Measurements from ENCODE around the gene OPA1. TPM values are rescaled to one million over a fixed set of nuclear protein-coding genes. Genes with fewer than 3 reads are reported as not detected.
A peak's percentile ranks its signal among the peaks of the same experiment; 100 is the strongest.

Gene OPA1
- total and polyA plus RNA-seq, 2 of the 4 experiments (the other 2 are of a cell fraction) = 17.8 to 73.7 TPM

- no CpG with 5 or more reads among the region's 2 CpGs for WGBS, 2 experiments (ENCODE audit: extremely low coverage in 2 of 2, insufficient read length in 1 of 2)
- dilution Hi-C loops (cut with HindIII; ENCODE audit: low sequenced_read_pairs, unreplicated experiment) = no loop called here
- BruUV-seq (replicated peaks) = no TSS peak
These were observed 87.2 kb downstream of the OPA1 start for GRCh38 chr3:193680220-193680619.

More at GRCh38 chr3:193680220-193680619, 87.2 kb downstream of the OPA1 start:
- H3K27ac ChIP-seq (ENCODE audit: insufficient read depth, low read length) = no peak overlapping the region
- no peak overlapping the region for H2BK5ac ChIP-seq (ENCODE audit: low read depth, low read length, poor library complexity, severe bottlenecking)
- no peak overlapping the region for H4K8ac ChIP-seq (ENCODE audit: low read depth in 2 of 2, low read length in 2 of 2)
- no peak overlapping the region for H4K91ac ChIP-seq (ENCODE audit: insufficient read depth, low read depth, low read length)
- no peaks in the 10 kb centered on the region for H3K9me3 ChIP-seq (ENCODE audit: control insufficient read depth, insufficient read depth, low read length)
- H3K56ac ChIP-seq (ENCODE audit: extremely low read depth, insufficient read depth, low read length) = no peak overlapping the region
- no peak overlapping the region for H3K9ac ChIP-seq (ENCODE audit: low read depth, low read length)
- H3K4me3 ChIP-seq (ENCODE audit: insufficient read depth, low read depth, low read length) = no peak overlapping the region
- no peak overlapping the region for H3K18ac ChIP-seq (ENCODE audit: low read depth, low read length)
- ATAC-seq (ENCODE audit: low read depth) = peak; percentile 73
- DNase-seq = peak; percentile 66
- intact Hi-C loops (cut with micrococcal nuclease) = no loop called here
- ChIA-PET CTCF (interaction anchor here (2.0 kb wide), 1 partner anchor 17 kb away, joined by 6 read pairs; no protein-coding TSS in a partner anchor), POLR2A (ENCODE audit: unreplicated experiment) (no interaction called here)
- no peak overlapping the region for H3K14ac ChIP-seq (replicated peaks; ENCODE audit: low read depth, low read length)
- H3K4me1 ChIP-seq (ENCODE audit: control insufficient read depth, insufficient read depth, low read length) = 0 out of 2 replicates have a peak, but pooled peaks cover 2% of the 10 kb centered on the region
- H2BK20ac ChIP-seq (ENCODE audit: low read depth, low read length) = no peak overlapping the region
- H3K27me3 ChIP-seq (ENCODE audit: control insufficient read depth, insufficient read depth, low read length) = no peaks in the 10 kb centered on the region
- H3K79me1 ChIP-seq (ENCODE audit: low read depth in 1 of 2, low read length in 2 of 2) = no peaks in the 10 kb centered on the region
- H2AK9ac ChIP-seq (replicated peaks; ENCODE audit: low read depth, low read length, poor library complexity) = no peak overlapping the region
- TF ChIP-seq, protein P1, sequence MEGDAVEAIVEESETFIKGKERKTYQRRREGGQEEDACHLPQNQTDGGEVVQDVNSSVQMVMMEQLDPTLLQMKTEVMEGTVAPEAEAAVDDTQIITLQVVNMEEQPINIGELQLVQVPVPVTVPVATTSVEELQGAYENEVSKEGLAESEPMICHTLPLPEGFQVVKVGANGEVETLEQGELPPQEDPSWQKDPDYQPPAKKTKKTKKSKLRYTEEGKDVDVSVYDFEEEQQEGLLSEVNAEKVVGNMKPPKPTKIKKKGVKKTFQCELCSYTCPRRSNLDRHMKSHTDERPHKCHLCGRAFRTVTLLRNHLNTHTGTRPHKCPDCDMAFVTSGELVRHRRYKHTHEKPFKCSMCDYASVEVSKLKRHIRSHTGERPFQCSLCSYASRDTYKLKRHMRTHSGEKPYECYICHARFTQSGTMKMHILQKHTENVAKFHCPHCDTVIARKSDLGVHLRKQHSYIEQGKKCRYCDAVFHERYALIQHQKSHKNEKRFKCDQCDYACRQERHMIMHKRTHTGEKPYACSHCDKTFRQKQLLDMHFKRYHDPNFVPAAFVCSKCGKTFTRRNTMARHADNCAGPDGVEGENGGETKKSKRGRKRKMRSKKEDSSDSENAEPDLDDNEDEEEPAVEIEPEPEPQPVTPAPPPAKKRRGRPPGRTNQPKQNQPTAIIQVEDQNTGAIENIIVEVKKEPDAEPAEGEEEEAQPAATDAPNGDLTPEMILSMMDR (conservative IDR thresholded peaks at IDR 0.05; ENCODE audit: low read depth, low read length) = no peak
- no peak for TF ChIP-seq USF2 (IDR thresholded peaks at IDR 0.05; ENCODE audit: low read depth, low read length)
- TF ChIP-seq MXI1 (IDR thresholded peaks at IDR 0.05; ENCODE audit: borderline replicate concordance, low read depth, low read length) = no peak
- no peak for TF ChIP-seq CEBPB (IDR thresholded peaks at IDR 0.05; ENCODE audit: low read depth, low read length)
- TF ChIP-seq NFE2L2 (IDR thresholded peaks at IDR 0.05; ENCODE audit: low read depth, low read length) = no peak
- TF ChIP-seq SMC3 (IDR thresholded peaks at IDR 0.05; ENCODE audit: low read depth, low read length) = no peak
- no peak for TF ChIP-seq MAZ (IDR thresholded peaks at IDR 0.05; ENCODE audit: borderline replicate concordance, low read depth, low read length)
- TF ChIP-seq, protein P2, sequence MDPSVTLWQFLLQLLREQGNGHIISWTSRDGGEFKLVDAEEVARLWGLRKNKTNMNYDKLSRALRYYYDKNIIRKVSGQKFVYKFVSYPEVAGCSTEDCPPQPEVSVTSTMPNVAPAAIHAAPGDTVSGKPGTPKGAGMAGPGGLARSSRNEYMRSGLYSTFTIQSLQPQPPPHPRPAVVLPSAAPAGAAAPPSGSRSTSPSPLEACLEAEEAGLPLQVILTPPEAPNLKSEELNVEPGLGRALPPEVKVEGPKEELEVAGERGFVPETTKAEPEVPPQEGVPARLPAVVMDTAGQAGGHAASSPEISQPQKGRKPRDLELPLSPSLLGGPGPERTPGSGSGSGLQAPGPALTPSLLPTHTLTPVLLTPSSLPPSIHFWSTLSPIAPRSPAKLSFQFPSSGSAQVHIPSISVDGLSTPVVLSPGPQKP (IDR thresholded peaks at IDR 0.05; ENCODE audit: borderline replicate concordance, low read depth, low read length) = no peak
- no peak for TF ChIP-seq MAFK (IDR thresholded peaks at IDR 0.05; ENCODE audit: low read depth, low read length)
- TF ChIP-seq RCOR1 (IDR thresholded peaks at IDR 0.05; ENCODE audit: insufficient replicate concordance, low read length) = no peak
- no peak for TF ChIP-seq FOS (IDR thresholded peaks at IDR 0.05; ENCODE audit: low read depth, low read length)
- no peak for TF ChIP-seq CHD1 (IDR thresholded peaks at IDR 0.05; ENCODE audit: low read depth, low read length)
- no peak for TF ChIP-seq POLR2A (IDR thresholded peaks at IDR 0.05; ENCODE audit: low read depth, low read length)
- no peak for TF ChIP-seq RFX5 (IDR thresholded peaks at IDR 0.05; ENCODE audit: low read depth, low read length)
- TF ChIP-seq RAD21 (IDR thresholded peaks at IDR 0.05; ENCODE audit: low read length) = no peak
- TF ChIP-seq BHLHE40 (IDR thresholded peaks at IDR 0.05; ENCODE audit: low read depth, low read length) = no peak
- H4K5ac ChIP-seq (ENCODE audit: low read depth, low read length) = no peak overlapping the region
- H2BK120ac ChIP-seq (ENCODE audit: low read depth, low read length) = no peak overlapping the region
- H3K4me2 ChIP-seq (ENCODE audit: low read depth, low read length) = 0 out of 2 replicates have a peak overlapping the region, but pooled peaks have one; percentile 3
- no peaks in the 10 kb centered on the region for H4K20me1 ChIP-seq (ENCODE audit: insufficient read depth, low read length)
- no peak overlapping the region for H3K4ac ChIP-seq (ENCODE audit: low read depth, low read length)
- H3K9me1 ChIP-seq (ENCODE audit: insufficient read depth, low read length) = 0 out of 2 replicates have a peak, but pooled peaks cover 5% of the 10 kb centered on the region
- no peaks in the 10 kb centered on the region for H3K36me3 ChIP-seq (ENCODE audit: control insufficient read depth, insufficient read depth, low read length)
- no peak overlapping the region for H3K23ac ChIP-seq (ENCODE audit: low read depth, low read length)
- H2AFZ ChIP-seq (replicated peaks; ENCODE audit: low read length, poor library complexity) = no peak overlapping the region
- H2AK5ac ChIP-seq (ENCODE audit: low read depth, low read length) = no peak overlapping the region
- no peak overlapping the region for H2BK15ac ChIP-seq (ENCODE audit: low read depth, low read length)
- in situ Hi-C loops (cut with MboI; ENCODE audit: low sequenced_read_pairs) = no loop called here
